HL-60 (cell line): ENCODE measurements around the gene AKAP13.

ENCODE experiments used
- DNase-seq, 2 experiments: peaks; one replicate each; pipeline ENCODE4 v3.0.0-alpha.2; 2010 to 2020; ENCODE audit warnings: low read depth in 1 of 2, low spot score in 1 of 2
- H3K27ac ChIP-seq: fragments of 250-450 bp; sonication (Bioruptor Pico); replicated peaks from 2 replicates; pipeline ENCODE4 v1.5.1; 2020; ENCODE audit warnings: mild to moderate bottlenecking, moderate library complexity
- H3K27me3 ChIP-seq: fragments of 250-450 bp; sonication (Bioruptor Pico); 2 replicates; pipeline ENCODE4 v1.5.1; 2021; ENCODE audit warnings: mild to moderate bottlenecking, moderate library complexity; ENCODE audit not compliant: insufficient read depth, poor library complexity, severe bottlenecking
- H3K4me3 ChIP-seq: replicated peaks from 2 replicates; pipeline ENCODE4 v1.5.1; 2011; ENCODE audit warnings: mild to moderate bottlenecking, control low read depth, low read length; ENCODE audit not compliant: insufficient read depth
- CTCF ChIP-seq: IDR thresholded peaks from one replicate; pipeline ENCODE4 v1.5.1; 2011; ENCODE audit warnings: low read length, control low read depth, inconsistent platforms; ENCODE audit not compliant: insufficient read depth
- GABPA ChIP-seq: IDR thresholded peaks from 2 replicates; pipeline ENCODE4 v1.6.1; 2012; ENCODE audit warnings: low read depth
- POLR2AphosphoS5 ChIP-seq: IDR thresholded peaks from 2 replicates; pipeline ENCODE4 v1.6.1; 2012; ENCODE audit warnings: low read depth
- REST ChIP-seq: IDR thresholded peaks from 2 replicates; pipeline ENCODE4 v1.6.1; 2012; ENCODE audit warnings: low read depth; ENCODE audit not compliant: insufficient replicate concordance
- SPI1 ChIP-seq: IDR thresholded peaks from 2 replicates; pipeline ENCODE4 v1.6.1; 2012; ENCODE audit warnings: low read depth, mild to moderate bottlenecking, borderline replicate concordance

The AKAP13 gene

GRCh38 chr15:85536341-85536740 is 155.9 kb downstream of the AKAP13 start:
- H3K27me3 ChIP-seq = no peaks in the 10 kb centered on the region
- TF ChIP-seq POLR2AphosphoS5 = no peak
- no peak for TF ChIP-seq CTCF
- no peak for TF ChIP-seq GABPA
- no peak for TF ChIP-seq SPI1
- no peak for TF ChIP-seq REST
- no peak overlapping the region; the same call in 1 of the 2 replicates for H3K27ac ChIP-seq

GRCh38 chr15:85539491-85539890 is 159.1 kb downstream of the AKAP13 start:
- TF ChIP-seq GABPA = no peak
- TF ChIP-seq SPI1 = no peak
- TF ChIP-seq POLR2AphosphoS5 = no peak
- no peak for TF ChIP-seq CTCF
- TF ChIP-seq REST = no peak
- Histone ChIP-seq H3K4me3 (no peak overlapping the region), H3K27me3 (no peaks in the 10 kb centered on the region), H3K27ac (no peak overlapping the region)
- DNase-seq = no peak

More at GRCh38 chr15:85536341-85536740, 155.9 kb downstream of the AKAP13 start:
- H3K4me3 ChIP-seq = no peak overlapping the region
- DNase-seq = no peak

- no peak for DNase-seq
- TF ChIP-seq GABPA (no peak), POLR2AphosphoS5 (no peak), CTCF (no peak), REST (no peak), SPI1 (no peak)
- H3K27ac ChIP-seq = no peak overlapping the region
- no peaks in the 10 kb centered on the region for H3K27me3 ChIP-seq
- H3K4me3 ChIP-seq = no peak overlapping the region
These were observed 159.8 kb downstream of the AKAP13 start for GRCh38 chr15:85540085-85540797.
